ENCODE measurements around the gene ABHD6.

DNA sequence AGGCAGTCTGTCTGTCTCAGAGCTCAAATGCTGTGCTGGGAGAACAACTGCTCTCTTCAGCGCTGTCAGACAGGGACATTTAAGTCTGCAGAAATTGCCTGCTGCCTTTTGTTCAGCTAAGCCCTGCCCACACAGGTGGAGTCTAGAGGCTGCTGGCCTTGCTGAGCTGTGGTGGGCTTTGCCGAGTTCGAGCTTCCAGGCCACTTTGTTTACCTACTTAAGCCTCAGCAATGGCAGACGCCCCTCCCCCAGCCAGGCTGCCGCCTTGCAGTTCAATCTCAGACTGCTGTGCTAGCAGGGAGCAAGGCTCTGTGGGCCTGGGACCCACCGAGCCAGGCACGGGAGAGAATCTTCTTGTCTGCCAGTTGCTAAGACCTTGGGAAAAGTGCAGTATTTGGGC lies 43.5 kb downstream of the ABHD6 start:
- TF ChIP-seq, protein P1, sequence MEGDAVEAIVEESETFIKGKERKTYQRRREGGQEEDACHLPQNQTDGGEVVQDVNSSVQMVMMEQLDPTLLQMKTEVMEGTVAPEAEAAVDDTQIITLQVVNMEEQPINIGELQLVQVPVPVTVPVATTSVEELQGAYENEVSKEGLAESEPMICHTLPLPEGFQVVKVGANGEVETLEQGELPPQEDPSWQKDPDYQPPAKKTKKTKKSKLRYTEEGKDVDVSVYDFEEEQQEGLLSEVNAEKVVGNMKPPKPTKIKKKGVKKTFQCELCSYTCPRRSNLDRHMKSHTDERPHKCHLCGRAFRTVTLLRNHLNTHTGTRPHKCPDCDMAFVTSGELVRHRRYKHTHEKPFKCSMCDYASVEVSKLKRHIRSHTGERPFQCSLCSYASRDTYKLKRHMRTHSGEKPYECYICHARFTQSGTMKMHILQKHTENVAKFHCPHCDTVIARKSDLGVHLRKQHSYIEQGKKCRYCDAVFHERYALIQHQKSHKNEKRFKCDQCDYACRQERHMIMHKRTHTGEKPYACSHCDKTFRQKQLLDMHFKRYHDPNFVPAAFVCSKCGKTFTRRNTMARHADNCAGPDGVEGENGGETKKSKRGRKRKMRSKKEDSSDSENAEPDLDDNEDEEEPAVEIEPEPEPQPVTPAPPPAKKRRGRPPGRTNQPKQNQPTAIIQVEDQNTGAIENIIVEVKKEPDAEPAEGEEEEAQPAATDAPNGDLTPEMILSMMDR (IDR thresholded peaks at IDR 0.05): no peak
- no peak for TF ChIP-seq SIN3A (IDR thresholded peaks at IDR 0.05; ENCODE audit: borderline replicate concordance, insufficient read depth, low read depth, low read length)
- TF ChIP-seq POLR2AphosphoS5 (IDR thresholded peaks at IDR 0.05; ENCODE audit: low read depth, low read length): no peak
- no peak for TF ChIP-seq TCF7L2 (IDR thresholded peaks at IDR 0.05; ENCODE audit: low read depth, low read length)
- TF ChIP-seq, protein P2, sequence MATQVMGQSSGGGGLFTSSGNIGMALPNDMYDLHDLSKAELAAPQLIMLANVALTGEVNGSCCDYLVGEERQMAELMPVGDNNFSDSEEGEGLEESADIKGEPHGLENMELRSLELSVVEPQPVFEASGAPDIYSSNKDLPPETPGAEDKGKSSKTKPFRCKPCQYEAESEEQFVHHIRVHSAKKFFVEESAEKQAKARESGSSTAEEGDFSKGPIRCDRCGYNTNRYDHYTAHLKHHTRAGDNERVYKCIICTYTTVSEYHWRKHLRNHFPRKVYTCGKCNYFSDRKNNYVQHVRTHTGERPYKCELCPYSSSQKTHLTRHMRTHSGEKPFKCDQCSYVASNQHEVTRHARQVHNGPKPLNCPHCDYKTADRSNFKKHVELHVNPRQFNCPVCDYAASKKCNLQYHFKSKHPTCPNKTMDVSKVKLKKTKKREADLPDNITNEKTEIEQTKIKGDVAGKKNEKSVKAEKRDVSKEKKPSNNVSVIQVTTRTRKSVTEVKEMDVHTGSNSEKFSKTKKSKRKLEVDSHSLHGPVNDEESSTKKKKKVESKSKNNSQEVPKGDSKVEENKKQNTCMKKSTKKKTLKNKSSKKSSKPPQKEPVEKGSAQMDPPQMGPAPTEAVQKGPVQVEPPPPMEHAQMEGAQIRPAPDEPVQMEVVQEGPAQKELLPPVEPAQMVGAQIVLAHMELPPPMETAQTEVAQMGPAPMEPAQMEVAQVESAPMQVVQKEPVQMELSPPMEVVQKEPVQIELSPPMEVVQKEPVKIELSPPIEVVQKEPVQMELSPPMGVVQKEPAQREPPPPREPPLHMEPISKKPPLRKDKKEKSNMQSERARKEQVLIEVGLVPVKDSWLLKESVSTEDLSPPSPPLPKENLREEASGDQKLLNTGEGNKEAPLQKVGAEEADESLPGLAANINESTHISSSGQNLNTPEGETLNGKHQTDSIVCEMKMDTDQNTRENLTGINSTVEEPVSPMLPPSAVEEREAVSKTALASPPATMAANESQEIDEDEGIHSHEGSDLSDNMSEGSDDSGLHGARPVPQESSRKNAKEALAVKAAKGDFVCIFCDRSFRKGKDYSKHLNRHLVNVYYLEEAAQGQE (IDR thresholded peaks at IDR 0.05; ENCODE audit: insufficient read depth in 1 of 2, low read depth in 2 of 2, low read length in 1 of 2): no peak

Measured in Panc1 (cell line).